ENCODE data around the gene A2ML1. TPM values are rescaled to one million over a fixed set of nuclear protein-coding genes. Genes with fewer than 3 reads are reported as not detected.

The A2ML1 gene
- total and polyA plus RNA-seq, 2 of the 4 experiments (the other 2 are of a cell fraction), result not detected

DNA sequence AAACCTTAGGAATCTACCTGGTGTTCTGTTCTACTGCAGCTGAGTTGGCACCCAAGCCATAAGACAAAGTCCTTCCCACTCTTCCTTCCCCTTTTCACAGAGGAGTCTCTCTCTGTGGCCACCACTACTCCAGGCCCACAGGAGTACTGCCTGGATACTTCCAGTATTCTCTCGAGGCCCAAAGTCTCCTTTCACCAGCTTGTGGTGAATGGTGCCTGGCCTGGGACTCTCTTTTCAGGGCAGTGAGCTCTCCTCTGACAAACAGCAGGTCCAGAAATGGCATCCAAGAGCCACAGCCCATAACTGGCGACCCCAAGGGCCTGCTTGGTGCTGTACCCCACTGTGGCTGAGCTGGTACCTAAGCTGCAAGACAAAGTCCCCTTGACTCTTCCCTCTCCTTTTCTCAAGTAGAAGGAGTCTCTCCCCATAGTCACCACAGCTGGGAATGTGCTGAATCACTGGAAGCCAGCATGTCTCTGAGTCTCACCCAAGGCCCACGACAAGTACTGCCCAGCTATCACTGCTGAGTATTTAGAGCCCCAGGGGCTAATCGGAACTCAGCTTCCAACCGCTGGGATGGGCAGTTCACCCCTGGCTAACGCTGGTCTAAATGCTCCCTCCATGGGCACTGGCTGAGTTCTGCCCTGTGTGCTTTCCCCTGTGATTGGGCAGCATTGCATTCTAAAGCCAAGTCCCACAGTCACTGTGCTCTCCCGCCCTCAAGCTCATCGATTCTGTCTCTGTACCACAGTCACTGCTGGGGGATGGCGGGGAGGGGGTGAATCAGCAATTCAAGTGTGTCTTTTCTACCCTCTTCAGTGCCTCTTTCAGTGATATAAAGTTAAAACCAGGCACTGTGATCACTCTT, 6.1 kb downstream of the A2ML1 start:
- no peak overlapping the region for H2BK20ac ChIP-seq (ENCODE audit: low read depth, low read length)
- no peaks in the 10 kb centered on the region for H3K36me3 ChIP-seq (ENCODE audit: control insufficient read depth, insufficient read depth, low read length)
- H2AK9ac ChIP-seq (replicated peaks; ENCODE audit: low read depth, low read length, poor library complexity), result no peak overlapping the region
- no peak overlapping the region for H2BK15ac ChIP-seq (ENCODE audit: low read depth, low read length)
- no peak overlapping the region for H3K14ac ChIP-seq (replicated peaks; ENCODE audit: low read depth, low read length)
- POLR2A ChIA-PET (ENCODE audit: unreplicated experiment), result interaction anchor here (0.6 kb wide), 1 partner anchor 210 kb away, joined by 3 read pairs; no protein-coding TSS in a partner anchor
- no peak overlapping the region for H3K27ac ChIP-seq (ENCODE audit: insufficient read depth, low read length)
- no peaks in the 10 kb centered on the region for H3K9me1 ChIP-seq (ENCODE audit: insufficient read depth, low read length)
- H3K4me2 ChIP-seq (ENCODE audit: low read depth, low read length), result no peak overlapping the region
- in situ Hi-C loops (cut with MboI; ENCODE audit: low sequenced_read_pairs), result no loop called here
- H4K20me1 ChIP-seq (ENCODE audit: insufficient read depth, low read length), result no peaks in the 10 kb centered on the region
- 53% methylated on average over 5 of the region's 9 CpGs; no CpG with 5 or more reads in 1 of the 2 experiments for WGBS, 2 experiments (ENCODE audit: extremely low coverage in 2 of 2, insufficient read length in 1 of 2)
- ATAC-seq (ENCODE audit: low read depth) (no peak), DNase-seq (no peak)
- no peak overlapping the region for H3K18ac ChIP-seq (ENCODE audit: low read depth, low read length)
- H2AK5ac ChIP-seq (ENCODE audit: low read depth, low read length), result no peak overlapping the region
- no peak overlapping the region for H2BK120ac ChIP-seq (ENCODE audit: low read depth, low read length)
- no peak overlapping the region for H3K4ac ChIP-seq (ENCODE audit: low read depth, low read length)
- H4K5ac ChIP-seq (ENCODE audit: low read depth, low read length), result no peak overlapping the region
- H4K8ac ChIP-seq (ENCODE audit: low read depth in 2 of 2, low read length in 2 of 2), result no peak overlapping the region
- no peak overlapping the region for H3K56ac ChIP-seq (ENCODE audit: extremely low read depth, insufficient read depth, low read length)
- no peak overlapping the region for H3K9ac ChIP-seq (ENCODE audit: low read depth, low read length)
- H3K23ac ChIP-seq (ENCODE audit: low read depth, low read length), result no peak overlapping the region
- H3K79me1 ChIP-seq (ENCODE audit: low read depth in 1 of 2, low read length in 2 of 2), result no peaks in the 10 kb centered on the region
- H4K91ac ChIP-seq (ENCODE audit: insufficient read depth, low read depth, low read length), result no peak overlapping the region
- no peaks in the 10 kb centered on the region for H3K9me3 ChIP-seq (ENCODE audit: control insufficient read depth, insufficient read depth, low read length)
- no peaks in the 10 kb centered on the region for H3K27me3 ChIP-seq (ENCODE audit: control insufficient read depth, insufficient read depth, low read length)
- no peak overlapping the region for H3K4me3 ChIP-seq (ENCODE audit: insufficient read depth, low read depth, low read length)
- BruUV-seq (replicated peaks), result no TSS peak
- no peaks in the 10 kb centered on the region for H3K4me1 ChIP-seq (ENCODE audit: control insufficient read depth, insufficient read depth, low read length)
- intact Hi-C loops (cut with micrococcal nuclease), result loop anchor here (10.0 kb wide), 1 partner anchor 76 kb away; no protein-coding TSS in a partner anchor
- CTCF ChIA-PET, result interaction anchor here (1.0 kb wide), 1 partner anchor 12 kb away, joined by 3 read pairs; no protein-coding TSS in a partner anchor
- dilution Hi-C loops (cut with HindIII; ENCODE audit: low sequenced_read_pairs, unreplicated experiment), result no loop called here
- H2BK5ac ChIP-seq (ENCODE audit: low read depth, low read length, poor library complexity, severe bottlenecking), result no peak overlapping the region
- no peak overlapping the region for H2AFZ ChIP-seq (replicated peaks; ENCODE audit: low read length, poor library complexity)
- TF ChIP-seq MXI1 (IDR thresholded peaks at IDR 0.05; ENCODE audit: borderline replicate concordance, low read depth, low read length), result no peak
- TF ChIP-seq MAFK (IDR thresholded peaks at IDR 0.05; ENCODE audit: low read depth, low read length), result no peak
- no peak for TF ChIP-seq POLR2A (IDR thresholded peaks at IDR 0.05; ENCODE audit: low read depth, low read length)
- TF ChIP-seq RCOR1 (IDR thresholded peaks at IDR 0.05; ENCODE audit: insufficient replicate concordance, low read length), result no peak
- TF ChIP-seq MAZ (IDR thresholded peaks at IDR 0.05; ENCODE audit: borderline replicate concordance, low read depth, low read length), result no peak
- TF ChIP-seq, protein P1, sequence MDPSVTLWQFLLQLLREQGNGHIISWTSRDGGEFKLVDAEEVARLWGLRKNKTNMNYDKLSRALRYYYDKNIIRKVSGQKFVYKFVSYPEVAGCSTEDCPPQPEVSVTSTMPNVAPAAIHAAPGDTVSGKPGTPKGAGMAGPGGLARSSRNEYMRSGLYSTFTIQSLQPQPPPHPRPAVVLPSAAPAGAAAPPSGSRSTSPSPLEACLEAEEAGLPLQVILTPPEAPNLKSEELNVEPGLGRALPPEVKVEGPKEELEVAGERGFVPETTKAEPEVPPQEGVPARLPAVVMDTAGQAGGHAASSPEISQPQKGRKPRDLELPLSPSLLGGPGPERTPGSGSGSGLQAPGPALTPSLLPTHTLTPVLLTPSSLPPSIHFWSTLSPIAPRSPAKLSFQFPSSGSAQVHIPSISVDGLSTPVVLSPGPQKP (IDR thresholded peaks at IDR 0.05; ENCODE audit: borderline replicate concordance, low read depth, low read length), result no peak
- TF ChIP-seq RAD21 (IDR thresholded peaks at IDR 0.05; ENCODE audit: low read length), result no peak
- no peak for TF ChIP-seq CEBPB (IDR thresholded peaks at IDR 0.05; ENCODE audit: low read depth, low read length)
- no peak for TF ChIP-seq SMC3 (IDR thresholded peaks at IDR 0.05; ENCODE audit: low read depth, low read length)
- TF ChIP-seq, protein P2, sequence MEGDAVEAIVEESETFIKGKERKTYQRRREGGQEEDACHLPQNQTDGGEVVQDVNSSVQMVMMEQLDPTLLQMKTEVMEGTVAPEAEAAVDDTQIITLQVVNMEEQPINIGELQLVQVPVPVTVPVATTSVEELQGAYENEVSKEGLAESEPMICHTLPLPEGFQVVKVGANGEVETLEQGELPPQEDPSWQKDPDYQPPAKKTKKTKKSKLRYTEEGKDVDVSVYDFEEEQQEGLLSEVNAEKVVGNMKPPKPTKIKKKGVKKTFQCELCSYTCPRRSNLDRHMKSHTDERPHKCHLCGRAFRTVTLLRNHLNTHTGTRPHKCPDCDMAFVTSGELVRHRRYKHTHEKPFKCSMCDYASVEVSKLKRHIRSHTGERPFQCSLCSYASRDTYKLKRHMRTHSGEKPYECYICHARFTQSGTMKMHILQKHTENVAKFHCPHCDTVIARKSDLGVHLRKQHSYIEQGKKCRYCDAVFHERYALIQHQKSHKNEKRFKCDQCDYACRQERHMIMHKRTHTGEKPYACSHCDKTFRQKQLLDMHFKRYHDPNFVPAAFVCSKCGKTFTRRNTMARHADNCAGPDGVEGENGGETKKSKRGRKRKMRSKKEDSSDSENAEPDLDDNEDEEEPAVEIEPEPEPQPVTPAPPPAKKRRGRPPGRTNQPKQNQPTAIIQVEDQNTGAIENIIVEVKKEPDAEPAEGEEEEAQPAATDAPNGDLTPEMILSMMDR (conservative IDR thresholded peaks at IDR 0.05; ENCODE audit: low read depth, low read length), result no peak
- TF ChIP-seq, protein P3, sequence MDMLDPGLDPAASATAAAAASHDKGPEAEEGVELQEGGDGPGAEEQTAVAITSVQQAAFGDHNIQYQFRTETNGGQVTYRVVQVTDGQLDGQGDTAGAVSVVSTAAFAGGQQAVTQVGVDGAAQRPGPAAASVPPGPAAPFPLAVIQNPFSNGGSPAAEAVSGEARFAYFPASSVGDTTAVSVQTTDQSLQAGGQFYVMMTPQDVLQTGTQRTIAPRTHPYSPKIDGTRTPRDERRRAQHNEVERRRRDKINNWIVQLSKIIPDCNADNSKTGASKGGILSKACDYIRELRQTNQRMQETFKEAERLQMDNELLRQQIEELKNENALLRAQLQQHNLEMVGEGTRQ (IDR thresholded peaks at IDR 0.05; ENCODE audit: low read depth, low read length), result no peak
- TF ChIP-seq CHD1 (IDR thresholded peaks at IDR 0.05; ENCODE audit: low read depth, low read length), result no peak
- no peak for TF ChIP-seq NFE2L2 (IDR thresholded peaks at IDR 0.05; ENCODE audit: low read depth, low read length)
- no peak for TF ChIP-seq RFX5 (IDR thresholded peaks at IDR 0.05; ENCODE audit: low read depth, low read length)
